Astrocyte of the spinal cord (primary cell): Measurements from ENCODE around the gene MIS18A.

ENCODE experiments used
- DNase-seq: peaks from one replicate; pipeline ENCODE4 v3.0.0; 2011; ENCODE audit warnings: low read depth, low spot score
- H3K4me3 ChIP-seq: 2 replicates; pipeline ENCODE4 v1.5.1; 2011; ENCODE audit warnings: low read depth, mild to moderate bottlenecking, low read length, moderate library complexity
- CTCF ChIP-seq: IDR thresholded peaks from 2 replicates; pipeline ENCODE4 v1.5.1; 2012; ENCODE audit warnings: low read depth, mild to moderate bottlenecking, low read length, inconsistent platforms
- in situ Hi-C: cut with HindIII; loops from 2 replicates; pipeline ENCODE4 v1.10.0; 2017; ENCODE audit warnings: low sequenced_read_pairs

Gene MIS18A

GRCh38 chr21:32239551-32239950 lies 39.3 kb downstream of the MIS18A start:
- no peak for TF ChIP-seq CTCF
- in situ Hi-C loops = no loop called here
- no peak for DNase-seq
- no peak overlapping the region for H3K4me3 ChIP-seq

- in situ Hi-C loops = no loop called here
- H3K4me3 ChIP-seq = no peak overlapping the region
- DNase-seq = no peak
- TF ChIP-seq CTCF = no peak
Measured at GRCh38 chr21:32238063-32238462, 40.8 kb downstream of the MIS18A start.

DNA sequence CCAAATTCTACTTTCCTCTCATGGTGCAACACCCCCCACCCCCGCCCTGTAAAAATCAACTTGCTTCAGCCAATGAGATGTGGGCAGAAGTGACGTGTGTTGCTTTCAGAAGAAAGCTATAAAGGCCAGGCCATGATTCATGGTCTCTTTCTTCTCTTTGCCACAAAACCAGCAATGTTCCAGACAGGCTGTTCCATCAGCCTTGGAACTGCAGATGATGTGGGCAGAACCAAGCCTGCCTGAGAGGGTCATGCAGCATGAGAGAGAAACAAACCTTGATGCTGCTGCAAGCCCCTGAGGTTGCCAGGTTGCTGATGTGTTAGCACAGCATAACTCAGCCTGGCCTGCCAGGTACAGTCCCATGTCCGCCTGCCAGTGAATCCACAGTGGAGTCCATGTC lies 41.8 kb downstream of the MIS18A start:
- DNase-seq = no peak
- in situ Hi-C loops = no loop called here
- H3K4me3 ChIP-seq = no peak overlapping the region
- TF ChIP-seq CTCF = no peak

DNA sequence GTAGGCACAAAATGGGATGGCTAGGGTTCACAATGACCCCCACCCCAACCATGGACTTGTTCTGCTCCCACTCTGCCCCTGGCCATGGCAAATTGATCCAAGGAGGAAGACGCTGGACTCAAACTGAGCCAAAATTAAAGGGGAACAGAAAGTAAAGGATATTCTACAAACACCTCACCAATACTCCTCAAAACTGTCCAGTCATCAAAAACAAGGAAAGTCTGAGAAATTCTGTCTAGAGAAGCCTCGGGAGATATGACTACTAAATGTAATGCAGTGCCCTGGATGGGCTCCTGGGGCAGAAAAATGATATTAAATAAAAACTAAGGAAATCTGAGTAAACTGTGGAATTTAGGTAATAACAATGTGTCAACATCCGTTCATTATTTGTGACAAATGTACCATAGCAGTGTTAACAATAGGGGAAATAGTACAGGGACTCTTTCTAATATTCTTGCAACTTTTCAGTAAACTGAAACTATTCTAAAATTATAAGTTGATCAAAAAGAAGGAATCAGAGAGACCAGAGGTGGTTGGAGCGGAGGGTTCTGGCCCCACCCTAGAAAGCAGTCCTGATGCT lies 45.0 kb downstream of the MIS18A start:
- TF ChIP-seq CTCF = no peak
- in situ Hi-C loops = no loop called here
- no peak for DNase-seq
- H3K4me3 ChIP-seq = no peak overlapping the region

- no peak for DNase-seq
- no peak overlapping the region for H3K4me3 ChIP-seq
- in situ Hi-C loops = no loop called here
- no peak for TF ChIP-seq CTCF
Measured at GRCh38 chr21:32233055-32233546, 45.7 kb downstream of the MIS18A start.

GRCh38 chr21:32226444-32226843 lies 52.4 kb downstream of the MIS18A start:
- TF ChIP-seq CTCF = no peak
- DNase-seq = no peak
- H3K4me3 ChIP-seq = no peak overlapping the region
- in situ Hi-C loops = no loop called here
